Mucosa of rectum (tissue), 2 donors: ENCODE data around the gene FAM240A.

Experiments used
- H3K27ac ChIP-seq, 2 donors: one replicate each; pipeline ENCODE4 v1.7.0; 2013; ENCODE audit warnings: inconsistent platforms in 2 of 2, low read depth in 2 of 2, low read length in 2 of 2
- H3K27me3 ChIP-seq, 2 donors: one replicate each; pipeline ENCODE4 v1.7.0; 2013; ENCODE audit warnings: low read length in 2 of 2; ENCODE audit not compliant: control insufficient read depth in 2 of 2, insufficient read depth in 2 of 2
- H3K36me3 ChIP-seq, 2 donors: one replicate each; pipeline ENCODE4 v1.7.0; 2013; ENCODE audit warnings: low read length in 2 of 2; ENCODE audit not compliant: control insufficient read depth in 2 of 2, insufficient read depth in 2 of 2
- H3K4me1 ChIP-seq, 2 donors: one replicate each; pipeline ENCODE4 v1.7.0; 2013; ENCODE audit warnings: low read length in 2 of 2, mild to moderate bottlenecking in 1 of 2; ENCODE audit not compliant: control insufficient read depth in 2 of 2, insufficient read depth in 2 of 2
- H3K4me3 ChIP-seq, 2 donors: one replicate each; pipeline ENCODE4 v1.7.0; 2013; ENCODE audit warnings: low read length in 2 of 2
- H3K9ac ChIP-seq, 2 donors: one replicate each; pipeline ENCODE4 v1.7.0; 2013; ENCODE audit warnings: low read length in 2 of 2, low read depth in 1 of 2, mild to moderate bottlenecking in 1 of 2
- H3K9me3 ChIP-seq, 2 donors: one replicate each; pipeline ENCODE4 v1.7.0; 2013; ENCODE audit warnings: low read length in 2 of 2; ENCODE audit not compliant: control insufficient read depth in 2 of 2
- donor health status: healthy.
- donor health status: Normal muscosa, but diverticular disease.

Gene FAM240A

GRCh38 chr3:46612324-46612723, at the start of gene FAM240A:
Gene FAM240A, plus strand, starts transcription at chr3:46612525. Its CDS starts 159 bp downstream, at chr3:46612684.
- H3K4me1 ChIP-seq = peaks cover 0 to 3% of the 10 kb centered on the region in 2 donors
- H3K27ac ChIP-seq = no peak within 1 kb of the TSS
- peaks cover 0 to 2% of the 10 kb centered on the region in 2 donors for H3K27me3 ChIP-seq
- no peaks in the 10 kb centered on the region for H3K9me3 ChIP-seq
- no peak within 1 kb of the TSS for H3K9ac ChIP-seq
- no peak within 1 kb of the TSS for H3K4me3 ChIP-seq
- H3K36me3 ChIP-seq = no peaks in the 10 kb centered on the region

GRCh38 chr3:46564190-46565021, 47.9 kb upstream of the FAM240A start:
- H3K36me3 ChIP-seq = no peaks in the 10 kb centered on the region
- peaks cover 0 to 12% of the 10 kb centered on the region in 2 donors for H3K4me1 ChIP-seq
- H3K9me3 ChIP-seq = no peaks in the 10 kb centered on the region
- H3K27me3 ChIP-seq = peaks cover 0 to 4% of the 10 kb centered on the region in 2 donors
- H3K9ac ChIP-seq = no peak overlapping the region
- no peak overlapping the region for H3K4me3 ChIP-seq
- H3K27ac ChIP-seq = no peak overlapping the region

- Histone ChIP-seq H3K4me3 (no peak overlapping the region), H3K9ac (no peak overlapping the region), H3K9me3 (no peaks in the 10 kb centered on the region), H3K36me3 (no peaks in the 10 kb centered on the region), H3K27me3 (peaks cover 0 to 4% of the 10 kb centered on the region in 2 donors), H3K4me1 (peaks cover 0 to 12% of the 10 kb centered on the region in 2 donors), H3K27ac (no peak overlapping the region)
Measured at GRCh38 chr3:46565077-46565476, 47.2 kb upstream of the FAM240A start.

GRCh38 chr3:46565607-46566039, 46.7 kb upstream of the FAM240A start:
- no peak overlapping the region for H3K27ac ChIP-seq
- H3K9ac ChIP-seq = peak overlapping the region; percentile 26 to 52
- peak overlapping the region; percentile 58 to 74 for H3K4me3 ChIP-seq
- H3K9me3 ChIP-seq = no peaks in the 10 kb centered on the region
- peaks cover 0 to 4% of the 10 kb centered on the region in 2 donors for H3K27me3 ChIP-seq
- H3K36me3 ChIP-seq = no peaks in the 10 kb centered on the region
- H3K4me1 ChIP-seq = peaks cover 0 to 12% of the 10 kb centered on the region in 2 donors

- Histone ChIP-seq H3K36me3 (no peaks in the 10 kb centered on the region), H3K27ac (no peak within 1 kb of the TSS), H3K4me1 (peaks cover 0 to 12% of the 10 kb centered on the region in 2 donors), H3K27me3 (peaks cover 0 to 4% of the 10 kb centered on the region in 2 donors), H3K9me3 (no peaks in the 10 kb centered on the region), H3K9ac (peak within 1 kb of the TSS; percentile 26 to 52), H3K4me3 (peak within 1 kb of the TSS; percentile 58 to 74)
Measured at GRCh38 chr3:46566040-46566641, 46.2 kb upstream of the FAM240A start, which contains the start of gene LRRC2. Gene LRRC2, minus strand, starts transcription at chr3:46566302. Its CDS starts 14,711 bp downstream, at chr3:46551591.

- Histone ChIP-seq H3K27me3 (peaks cover 0 to under 1% of the 10 kb centered on the region in 2 donors), H3K9me3 (no peaks in the 10 kb centered on the region), H3K36me3 (no peaks in the 10 kb centered on the region), H3K4me1 (no peaks in the 10 kb centered on the region), H3K4me3 (no peak overlapping the region), H3K27ac (no peak overlapping the region), H3K9ac (no peak overlapping the region)
Measured at GRCh38 chr3:46571684-46572083, 40.6 kb upstream of the FAM240A start.

- no peak overlapping the region for H3K9ac ChIP-seq
- H3K27ac ChIP-seq = no peak overlapping the region
- H3K36me3 ChIP-seq = no peaks in the 10 kb centered on the region
- no peaks in the 10 kb centered on the region for H3K4me1 ChIP-seq
- no peaks in the 10 kb centered on the region for H3K9me3 ChIP-seq
- H3K4me3 ChIP-seq = no peak overlapping the region
- no peaks in the 10 kb centered on the region for H3K27me3 ChIP-seq
Measured at GRCh38 chr3:46573701-46574100, 38.6 kb upstream of the FAM240A start.

GRCh38 chr3:46574243-46574646, 38.1 kb upstream of the FAM240A start:
- H3K4me3 ChIP-seq = no peak overlapping the region
- no peaks in the 10 kb centered on the region for H3K36me3 ChIP-seq
- H3K9ac ChIP-seq = no peak overlapping the region
- H3K27me3 ChIP-seq = no peaks in the 10 kb centered on the region
- H3K4me1 ChIP-seq = peaks cover 0 to 1% of the 10 kb centered on the region in 2 donors
- H3K9me3 ChIP-seq = no peaks in the 10 kb centered on the region
- H3K27ac ChIP-seq = no peak overlapping the region

- Histone ChIP-seq H3K4me3 (no peak overlapping the region), H3K4me1 (peaks cover under 1 to 9% of the 10 kb centered on the region in 2 donors), H3K27me3 (no peaks in the 10 kb centered on the region), H3K9ac (no peak overlapping the region), H3K36me3 (no peaks in the 10 kb centered on the region), H3K9me3 (no peaks in the 10 kb centered on the region), H3K27ac (no peak overlapping the region)
Measured at GRCh38 chr3:46574881-46575576, 37.3 kb upstream of the FAM240A start.
